Measurements from ENCODE around the gene ELK4.
A peak's percentile ranks its signal among the peaks of the same experiment; 100 is the strongest.

The ELK4 gene

DNA sequence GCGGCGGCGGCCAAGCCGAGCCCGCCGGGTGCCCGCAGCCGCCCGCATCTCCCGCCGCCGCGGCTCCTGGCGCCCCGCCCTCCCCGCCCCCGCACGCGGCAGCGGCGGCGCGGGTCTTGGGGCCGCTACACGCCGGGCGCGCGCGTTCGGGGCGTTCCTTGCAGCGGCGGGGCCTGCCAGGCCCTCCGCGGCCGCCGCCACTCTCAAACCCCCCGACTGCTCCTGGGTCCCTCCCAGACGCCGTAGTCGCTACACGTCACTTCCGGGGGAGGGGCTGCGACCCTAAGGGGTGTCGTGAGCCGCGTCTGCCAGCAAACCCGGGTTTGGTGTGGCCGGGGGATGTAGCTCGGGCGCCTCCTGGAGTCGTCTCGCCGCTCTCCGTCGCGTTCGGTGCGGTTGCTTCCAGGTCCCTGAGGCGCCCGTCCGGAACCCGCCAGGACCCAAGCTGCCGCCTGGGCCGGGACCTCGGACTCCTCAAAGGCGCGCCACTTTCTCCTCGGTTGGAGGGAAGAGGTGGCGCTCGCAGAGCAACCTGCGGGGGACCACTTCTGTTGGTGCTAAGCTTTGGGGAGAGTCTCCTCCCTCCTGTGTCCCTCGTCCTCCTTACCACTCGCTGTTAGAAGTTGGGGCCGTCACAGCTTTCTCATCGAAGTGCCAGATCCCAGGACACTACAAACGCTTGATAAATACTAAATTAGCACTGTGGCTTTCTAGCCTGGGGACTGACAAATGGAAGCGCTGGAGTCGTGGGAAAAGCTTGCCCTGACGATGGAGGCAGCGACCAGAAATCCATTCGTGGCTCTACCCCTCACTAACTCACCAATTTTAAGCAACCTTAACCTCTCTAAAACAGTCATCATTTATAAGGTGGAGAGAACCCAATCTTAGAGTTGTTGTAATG, at the start of gene ELK4:
Gene ELK4 (minus strand): TSS at position 244 of the 901 bp plus-strand sequence. CDS start 8,129 bp downstream, outside the sequence.
- DNase-seq: peak; percentile 94

DNA sequence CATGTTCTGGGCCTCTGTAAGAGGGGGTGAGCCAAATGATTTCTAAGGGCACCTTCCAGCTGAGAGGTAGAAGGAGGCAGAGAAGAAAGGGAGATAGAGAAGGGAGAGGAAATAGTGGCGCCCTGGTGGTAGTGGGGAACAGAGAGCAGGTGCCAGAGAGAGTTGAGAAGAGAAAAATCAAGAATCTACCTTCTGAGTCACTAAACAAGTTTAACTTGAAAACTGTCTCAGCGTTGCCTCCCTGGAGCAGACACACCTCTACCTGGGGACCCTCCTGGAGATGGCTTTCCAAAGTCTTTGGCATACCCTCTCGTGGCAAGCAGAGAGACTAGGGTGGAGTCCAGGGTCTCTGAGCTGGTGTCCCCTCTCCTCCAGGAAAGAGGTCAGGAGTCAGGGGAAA, 49.6 kb upstream of the ELK4 start:
- no peak for DNase-seq

DNA sequence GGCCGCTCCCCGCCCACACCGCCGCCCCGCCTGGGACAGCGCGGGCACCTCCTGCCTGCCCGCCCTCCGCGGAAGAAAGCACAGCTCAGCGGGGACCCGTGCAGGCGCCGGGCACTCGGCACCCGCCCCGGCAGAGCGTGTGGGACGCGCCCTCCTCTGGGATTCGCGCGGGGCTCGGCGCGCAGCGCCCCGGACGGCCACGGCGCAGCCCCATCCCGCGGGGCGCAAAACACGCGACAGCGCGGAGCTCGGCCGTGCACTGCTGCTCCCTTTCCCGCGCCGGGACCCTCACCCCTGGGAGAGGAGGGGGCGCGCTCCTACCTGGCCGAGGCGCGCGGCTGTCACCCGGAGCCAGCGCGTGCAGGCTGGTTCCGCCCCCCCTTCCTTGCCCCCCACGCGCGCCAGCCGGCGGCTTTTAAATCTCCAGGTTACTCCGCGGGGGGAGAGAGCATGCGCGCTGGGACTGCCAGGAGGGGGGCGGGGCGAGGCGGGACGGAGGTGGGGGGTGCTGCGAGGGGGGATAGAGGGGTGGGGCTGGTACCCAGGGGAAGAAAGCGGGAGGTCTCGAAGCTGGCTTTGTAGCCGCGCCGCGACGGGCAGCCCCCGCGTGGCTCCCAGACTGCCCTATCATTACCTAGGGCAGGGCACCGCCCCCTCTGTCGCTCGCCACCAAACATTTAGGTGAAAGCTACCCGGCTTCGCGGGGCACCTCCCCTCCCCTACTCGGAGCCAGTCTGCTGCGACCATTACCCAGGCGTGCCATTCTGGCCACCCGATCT, 48.5 kb upstream of the ELK4 start, which contains the start of gene SLC45A3:
Gene SLC45A3 (minus strand): TSS at position 437 of the 779 bp plus-strand sequence. CDS start 15,853 bp downstream, outside the sequence.
- DNase-seq: peak; percentile 55

GRCh38 chr1:205678286-205679111, 46.7 kb upstream of the ELK4 start:
- DNase-seq: no peak

GRCh38 chr1:205677167-205677566, 45.4 kb upstream of the ELK4 start:
- no peak for DNase-seq

- DNase-seq: no peak
These were observed 44.8 kb upstream of the ELK4 start for GRCh38 chr1:205676597-205676996.

- DNase-seq: no peak
These were observed 44.2 kb upstream of the ELK4 start for GRCh38 chr1:205676002-205676401.

DNA sequence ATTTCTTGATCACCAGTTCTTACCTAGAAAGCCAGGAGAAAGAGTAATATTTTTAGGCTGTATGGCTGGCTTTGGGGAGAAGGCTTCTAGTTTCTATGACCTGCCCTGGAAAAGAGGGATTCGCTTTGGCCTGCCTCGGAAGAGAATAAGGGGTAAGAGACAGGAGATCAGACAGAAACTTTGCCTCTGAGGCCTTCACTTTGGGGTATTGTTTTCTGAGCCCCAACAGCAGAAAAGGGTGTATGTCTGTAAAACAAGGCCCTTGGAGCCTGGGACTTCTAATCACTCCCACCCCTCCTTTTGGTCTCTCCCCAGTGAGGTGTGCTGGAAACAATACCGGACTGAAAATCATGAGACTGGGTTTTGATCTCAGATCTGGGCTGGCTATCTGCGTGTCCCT, 43.4 kb upstream of the ELK4 start:
- no peak for DNase-seq

- no peak for DNase-seq
These were observed 41.2 kb upstream of the ELK4 start for GRCh38 chr1:205672970-205673369.

DNA sequence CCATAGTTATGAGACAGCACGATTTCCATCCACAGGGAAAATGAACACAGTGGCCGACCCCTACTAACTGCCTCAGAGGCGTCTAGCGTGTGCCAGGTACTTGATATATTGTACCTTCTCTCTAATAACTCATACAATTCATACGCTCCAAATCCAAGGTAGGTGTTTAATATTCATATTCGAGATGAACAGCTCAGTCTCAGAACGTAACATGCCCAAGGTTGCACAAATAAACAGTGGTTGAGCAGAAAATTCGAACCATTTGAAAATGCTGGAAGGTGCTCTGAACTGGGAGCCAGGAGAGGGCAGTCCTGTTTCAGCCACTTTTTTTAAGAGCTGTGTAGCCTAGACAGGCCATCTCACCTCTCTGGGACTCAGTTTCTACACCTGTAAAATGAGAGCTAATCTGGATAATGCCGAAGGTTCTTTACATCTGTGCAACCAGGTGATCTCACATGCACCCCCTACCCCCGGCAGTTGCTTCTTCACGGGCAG, 40.6 kb upstream of the ELK4 start:
- DNase-seq: no peak

- no peak for DNase-seq
These were observed 39.0 kb upstream of the ELK4 start for GRCh38 chr1:205670611-205671430.

DNA sequence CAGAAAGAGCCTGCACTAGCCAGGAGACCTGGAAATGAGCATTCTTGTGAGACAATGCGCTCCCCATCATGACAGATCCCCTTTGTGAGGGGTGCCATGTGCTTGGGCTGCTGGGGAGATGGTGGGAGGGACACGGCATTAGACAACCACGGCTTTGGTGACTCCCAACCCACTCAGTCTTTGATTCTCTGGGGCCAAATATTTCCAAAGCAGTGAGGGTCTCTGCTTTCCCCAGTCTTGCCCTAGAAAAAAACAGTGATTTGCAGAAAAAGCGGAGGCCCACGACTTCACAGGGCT, 38.3 kb upstream of the ELK4 start:
- no peak for DNase-seq

DNA sequence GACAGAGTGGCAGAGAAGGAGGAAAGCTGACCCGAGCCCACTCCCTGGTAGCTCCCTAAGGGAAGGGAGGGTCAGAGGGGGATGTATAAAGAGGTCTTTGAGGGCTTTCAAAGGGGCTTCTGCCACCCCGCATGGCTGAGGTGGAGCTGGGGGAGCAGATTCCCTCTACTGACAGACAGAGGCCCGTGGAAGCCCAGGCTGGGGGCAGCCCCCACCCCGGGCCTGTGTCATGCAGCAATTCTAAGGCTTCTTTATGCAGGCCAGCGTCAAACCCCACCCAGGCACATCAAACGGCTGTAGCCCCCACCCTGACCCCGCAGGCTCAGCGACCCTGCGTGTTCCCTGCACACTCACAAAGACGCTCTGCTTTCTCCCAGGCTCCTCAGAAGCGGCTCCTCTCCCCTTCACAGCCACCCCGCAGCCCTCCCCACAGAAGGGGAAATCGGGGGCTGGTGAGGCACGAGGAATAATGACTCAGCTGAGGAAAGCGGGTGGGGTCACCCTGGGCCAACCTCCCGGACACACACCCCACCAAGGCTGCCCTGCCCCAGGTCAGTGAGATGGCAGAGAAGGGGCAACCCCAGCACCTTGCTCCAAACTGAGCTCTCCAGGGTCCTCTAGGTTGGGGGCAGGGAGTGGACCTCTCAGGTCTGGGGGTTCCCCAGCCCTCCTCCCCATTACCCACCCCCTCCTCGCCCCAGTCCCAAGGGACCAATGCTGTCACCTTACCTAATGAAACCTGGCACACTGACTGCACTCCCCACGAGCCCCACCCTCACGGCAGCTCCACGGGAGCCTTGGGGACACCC, 37.7 kb upstream of the ELK4 start:
- DNase-seq: no peak

- no peak for DNase-seq
These were observed 37.1 kb upstream of the ELK4 start for GRCh38 chr1:205668951-205669340.

GRCh38 chr1:205667909-205668643, 36.3 kb upstream of the ELK4 start:
- no peak for DNase-seq

GRCh38 chr1:205666372-205667166, 34.8 kb upstream of the ELK4 start:
- no peak for DNase-seq

GRCh38 chr1:205665201-205666045, 33.6 kb upstream of the ELK4 start:
- peak; percentile 59 for DNase-seq

GRCh38 chr1:205664399-205665017, 32.7 kb upstream of the ELK4 start:
- DNase-seq: peak; percentile 47
